Caco-2 (cell line): ENCODE measurements around the gene STK17A. TPM values are rescaled to one million over a fixed set of nuclear protein-coding genes. Genes with fewer than 3 reads are reported as not detected.

ENCODE experiments used
- BruUV-seq: library from RNA; stranded (reverse); fragments of 400-500 nt; replicated peaks from 2 replicates; lab custom pipeline; 2021; lab: Mats Ljungman, UMichigan
- CTCF ChIA-PET: fragments of 300-600 bp; sonication (Branson Sonifier 250); formaldehyde crosslinking; loops from one replicate; lab custom pipeline; 2022; ENCODE audit warnings: antibody characterized with exemption; lab: Charles Lee
- POLR2A ChIA-PET: fragments of 300-600 bp; sonication (Branson Sonifier 250); formaldehyde crosslinking; loops from one replicate; lab custom pipeline; 2022; ENCODE audit warnings: antibody characterized with exemption; lab: Charles Lee
- DNase-seq, 2 experiments: peaks; one replicate each; pipeline versions ENCODE4 v3.0.0 to v3.0.0-alpha.2; 2020 to 2022
- H3K27me3 ChIP-seq: replicated peaks from 2 replicates; pipeline ENCODE4 v1.6.0; 2011; ENCODE audit warnings: low read length; ENCODE audit not compliant: control insufficient read depth, insufficient read depth
- H3K36me3 ChIP-seq: 2 replicates; pipeline ENCODE4 v1.5.1; 2011; ENCODE audit warnings: low read length; ENCODE audit not compliant: control insufficient read depth, insufficient read depth
- H3K4me1 ChIP-seq: fragments of 250-450 bp; sonication (Bioruptor Pico); 2 replicates; pipeline ENCODE4 v1.5.1; 2020; ENCODE audit warnings: mild to moderate bottlenecking
- H3K4me3 ChIP-seq: 2 replicates; pipeline ENCODE4 v1.5.1; 2011; ENCODE audit warnings: low read depth, mild to moderate bottlenecking, control low read depth, low read length
- H3K9me3 ChIP-seq: fragments of 250-450 bp; sonication (Bioruptor Pico); 2 replicates; pipeline ENCODE4 v1.5.1; 2020; ENCODE audit warnings: mild to moderate bottlenecking, moderate library complexity
- H3K27ac Mint-ChIP-seq: one replicate; pipeline ENCODE4 v1.8.0; 2022; ENCODE audit warnings: mixed read lengths; ENCODE audit not compliant: unreplicated experiment
- H3K27me3 Mint-ChIP-seq: one replicate; pipeline ENCODE4 v1.8.0; 2022; ENCODE audit warnings: mixed read lengths; ENCODE audit not compliant: insufficient read depth, unreplicated experiment
- H3K36me3 Mint-ChIP-seq: one replicate; pipeline ENCODE4 v1.8.0; 2022; ENCODE audit warnings: mild to moderate bottlenecking, mixed read lengths; ENCODE audit not compliant: insufficient read depth, unreplicated experiment
- H3K4me1 Mint-ChIP-seq: one replicate; pipeline ENCODE4 v1.8.0; 2022; ENCODE audit warnings: low read depth, mixed read lengths; ENCODE audit not compliant: unreplicated experiment
- H3K4me3 Mint-ChIP-seq: one replicate; pipeline ENCODE4 v1.8.0; 2022; ENCODE audit warnings: mild to moderate bottlenecking, moderate library complexity, mixed read lengths; ENCODE audit not compliant: unreplicated experiment
- H3K9me3 Mint-ChIP-seq: one replicate; pipeline ENCODE4 v1.8.0; 2022; ENCODE audit warnings: mixed read lengths; ENCODE audit not compliant: unreplicated experiment
- CTCF ChIP-seq, 2 experiments: fragments of 200-600 bp in 1 of 2; IDR thresholded peaks; 1 replicate in 1 of 2; 2 replicates in 1 of 2; pipeline versions ENCODE4 v1.5.1 to v1.8.0; 2011 to 2022; ENCODE audit warnings: antibody characterized with exemption in 1 of 2, control low read depth in 1 of 2, inconsistent platforms in 1 of 2, low read depth in 1 of 2, low read length in 1 of 2, mild to moderate bottlenecking in 1 of 2, moderate library complexity in 1 of 2; ENCODE audit not compliant: insufficient read depth in 1 of 2, severe bottlenecking in 1 of 2, unreplicated experiment in 1 of 2
- intact Hi-C: fragments of 100-400 bp; cut with micrococcal nuclease; formaldehyde crosslinking; loops from one replicate; pipeline ENCODE4 v1.10.0; 2022; ENCODE audit not compliant: unreplicated experiment
- total RNA-seq: library from RNA; stranded (reverse); gene quantifications from 2 replicates; pipeline ENCODE4 v1.2.3, GENCODE V29; 2022

The STK17A gene
- total RNA-seq, 1 experiment from 2014 or later: 19.6 TPM

- Histone ChIP-seq H3K4me3 (no peak overlapping the region), H3K27me3 (no peaks in the 10 kb centered on the region), H3K4me1 (no peaks in the 10 kb centered on the region), H3K9me3 (no peaks in the 10 kb centered on the region), H3K36me3 (peaks cover 2% of the 10 kb centered on the region; the same call in 1 of the 2 replicates)
- POLR2A ChIA-PET: interaction anchor here (0.7 kb wide), 1 partner anchor 37 kb away, joined by 3 read pairs; the partner anchor contains the start of gene STK17A
- Mint-ChIP-seq H3K9me3 (no peaks in the 10 kb centered on the region), H3K27me3 (no peaks in the 10 kb centered on the region), H3K4me3 (no peak overlapping the region), H3K36me3 (peaks cover 22% of the 10 kb centered on the region), H3K27ac (no peak overlapping the region), H3K4me1 (no peaks in the 10 kb centered on the region)
- DNase-seq: no peak
- TF ChIP-seq CTCF (IDR thresholded peaks at IDR 0.05; ENCODE audit: insufficient read depth in 1 of 2, low read depth in 1 of 2, low read length in 1 of 2, severe bottlenecking in 1 of 2, unreplicated experiment in 1 of 2): no peak
- no TSS peak for BruUV-seq
- intact Hi-C loops: loop anchor here (5.0 kb wide), 1 partner anchor 37 kb away; the partner anchor contains the start of gene STK17A
- CTCF ChIA-PET: interaction anchor here (3.1 kb wide), 1 partner anchor 36 kb away, joined by 14 read pairs; the partner anchor contains the start of gene STK17A
These were observed 36.5 kb downstream of the STK17A start for GRCh38 chr7:43619213-43620012.

GRCh38 chr7:43621729-43622448 is 39.0 kb downstream of the STK17A start:
- H3K27ac Mint-ChIP-seq: no peak overlapping the region
- no peaks in the 10 kb centered on the region for H3K4me1 Mint-ChIP-seq
- no peaks in the 10 kb centered on the region for H3K9me3 Mint-ChIP-seq
- H3K36me3 Mint-ChIP-seq: peaks cover 42% of the 10 kb centered on the region
- Histone ChIP-seq H3K27me3 (no peaks in the 10 kb centered on the region), H3K36me3 (0 out of 2 replicates have a peak, but pooled peaks cover 1% of the 10 kb centered on the region), H3K4me3 (no peak overlapping the region), H3K4me1 (no peaks in the 10 kb centered on the region), H3K9me3 (no peaks in the 10 kb centered on the region)
- no peak overlapping the region for H3K4me3 Mint-ChIP-seq
- BruUV-seq: no TSS peak
- no peak for TF ChIP-seq CTCF (IDR thresholded peaks at IDR 0.05; ENCODE audit: insufficient read depth in 1 of 2, low read depth in 1 of 2, low read length in 1 of 2, severe bottlenecking in 1 of 2, unreplicated experiment in 1 of 2)
- intact Hi-C loops: loop anchor here (5.0 kb wide), 1 partner anchor 40 kb away; the partner anchor contains the start of gene STK17A
- CTCF ChIA-PET: interaction anchor here (3.1 kb wide), 1 partner anchor 39 kb away, joined by 14 read pairs; the partner anchor contains the start of gene STK17A
- DNase-seq: no peak
- no peaks in the 10 kb centered on the region for H3K27me3 Mint-ChIP-seq
- POLR2A ChIA-PET: no interaction called here

- Histone ChIP-seq H3K4me1 (no peaks in the 10 kb centered on the region), H3K27me3 (no peaks in the 10 kb centered on the region), H3K4me3 (no peak overlapping the region), H3K9me3 (no peaks in the 10 kb centered on the region), H3K36me3 (0 out of 2 replicates have a peak, but pooled peaks cover 1% of the 10 kb centered on the region)
- intact Hi-C loops: loop anchor here (5.0 kb wide), 1 partner anchor 42 kb away; the partner anchor contains the start of gene STK17A
- TF ChIP-seq CTCF (IDR thresholded peaks at IDR 0.05; ENCODE audit: insufficient read depth in 1 of 2, low read depth in 1 of 2, low read length in 1 of 2, severe bottlenecking in 1 of 2, unreplicated experiment in 1 of 2): no peak
- Mint-ChIP-seq H3K27me3 (no peaks in the 10 kb centered on the region), H3K27ac (no peak overlapping the region), H3K4me3 (no peak overlapping the region), H3K9me3 (no peaks in the 10 kb centered on the region), H3K36me3 (peaks cover 61% of the 10 kb centered on the region), H3K4me1 (no peaks in the 10 kb centered on the region)
- POLR2A ChIA-PET: no interaction called here
- no peak for DNase-seq
- CTCF ChIA-PET: no interaction called here
- BruUV-seq: no TSS peak
These were observed 41.2 kb downstream of the STK17A start for GRCh38 chr7:43624156-43624555.
